Measurements from ENCODE around the gene SRPK1.
A peak's percentile ranks its signal among the peaks of the same experiment; 100 is the strongest.
"Not testable (repeated sequence)": the region's sequence is repeated elsewhere in the genome, so short reads cannot be mapped to it uniquely, and the experiment has no call there.

The SRPK1 gene

DNA sequence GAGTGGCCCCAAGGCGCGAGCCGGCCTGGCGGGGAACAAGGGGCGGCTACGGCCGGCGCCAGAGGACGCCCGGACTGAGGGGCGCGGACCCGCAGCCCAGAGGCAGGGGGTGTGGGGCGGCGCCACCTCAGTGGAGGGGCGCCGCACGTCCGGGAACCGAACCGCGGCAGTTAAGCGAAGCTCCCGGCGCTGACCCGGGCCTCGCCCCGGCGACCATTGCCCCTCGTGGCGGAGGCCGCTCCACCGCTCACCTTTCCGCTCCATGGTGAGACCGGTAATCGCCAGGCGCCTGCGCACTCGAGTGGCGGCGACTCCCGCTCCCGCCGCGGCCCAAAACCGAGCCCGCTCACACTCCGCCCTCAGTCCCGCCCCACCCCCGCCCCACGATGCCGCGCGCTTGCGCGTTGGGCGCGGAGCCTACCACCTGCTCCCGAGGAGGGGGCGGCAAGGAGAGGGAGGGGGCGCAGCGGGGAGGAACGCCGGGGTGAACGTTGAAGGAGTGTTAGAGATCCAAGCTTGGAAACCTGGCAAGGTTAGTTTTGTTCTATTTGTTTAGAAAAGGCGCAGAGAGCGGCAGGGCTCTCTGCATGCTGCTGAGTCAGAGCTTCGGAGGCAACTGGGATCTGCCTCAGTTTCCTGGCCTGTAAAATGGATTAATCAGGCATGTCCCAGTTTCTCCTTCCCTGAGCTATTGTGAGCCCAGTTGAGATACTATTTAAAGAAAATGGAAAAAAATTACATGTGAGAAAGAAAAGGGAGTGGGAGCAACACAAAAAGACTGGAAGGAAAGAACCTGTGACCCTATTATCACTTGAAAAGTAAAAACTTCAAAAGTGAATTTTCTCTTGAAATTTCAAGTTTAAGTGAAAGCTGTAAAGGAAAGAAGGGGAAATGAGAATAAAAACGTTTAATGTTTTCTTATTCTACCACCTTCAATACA lies at the start of gene SRPK1:
Gene SRPK1 (minus strand): TSS at position 306 of the 940 bp plus-strand sequence. CDS start 42 bp downstream, at position 264.
- DNase-seq, result peak; percentile 95

DNA sequence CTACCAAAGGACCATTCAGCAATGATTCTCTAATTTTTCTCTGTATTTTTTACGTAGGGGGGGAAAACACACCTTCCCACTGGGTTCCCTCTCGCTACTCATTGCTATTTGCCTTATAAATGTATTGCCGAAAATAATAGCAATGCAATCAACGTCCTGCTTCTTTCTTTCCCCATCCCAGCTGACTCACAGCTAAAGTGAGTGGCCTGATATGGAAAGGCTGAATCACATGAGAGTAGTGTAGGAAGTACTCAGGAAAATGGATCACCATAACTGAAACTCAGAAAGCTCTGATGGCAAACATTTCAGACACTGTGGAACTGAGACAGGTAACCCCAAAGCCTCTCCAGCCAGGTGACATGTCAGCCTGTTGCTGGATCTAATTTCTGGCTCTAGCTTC lies 49.3 kb upstream of the SRPK1 start:
- DNase-seq, result no peak

GRCh38 chr6:35969646-35970045 lies 48.7 kb upstream of the SRPK1 start:
- DNase-seq, result no peak

GRCh38 chr6:35968821-35969220 lies 47.9 kb upstream of the SRPK1 start:
- DNase-seq, result no peak

- no peak for DNase-seq
These were observed 46.3 kb upstream of the SRPK1 start for GRCh38 chr6:35967076-35967774.

DNA sequence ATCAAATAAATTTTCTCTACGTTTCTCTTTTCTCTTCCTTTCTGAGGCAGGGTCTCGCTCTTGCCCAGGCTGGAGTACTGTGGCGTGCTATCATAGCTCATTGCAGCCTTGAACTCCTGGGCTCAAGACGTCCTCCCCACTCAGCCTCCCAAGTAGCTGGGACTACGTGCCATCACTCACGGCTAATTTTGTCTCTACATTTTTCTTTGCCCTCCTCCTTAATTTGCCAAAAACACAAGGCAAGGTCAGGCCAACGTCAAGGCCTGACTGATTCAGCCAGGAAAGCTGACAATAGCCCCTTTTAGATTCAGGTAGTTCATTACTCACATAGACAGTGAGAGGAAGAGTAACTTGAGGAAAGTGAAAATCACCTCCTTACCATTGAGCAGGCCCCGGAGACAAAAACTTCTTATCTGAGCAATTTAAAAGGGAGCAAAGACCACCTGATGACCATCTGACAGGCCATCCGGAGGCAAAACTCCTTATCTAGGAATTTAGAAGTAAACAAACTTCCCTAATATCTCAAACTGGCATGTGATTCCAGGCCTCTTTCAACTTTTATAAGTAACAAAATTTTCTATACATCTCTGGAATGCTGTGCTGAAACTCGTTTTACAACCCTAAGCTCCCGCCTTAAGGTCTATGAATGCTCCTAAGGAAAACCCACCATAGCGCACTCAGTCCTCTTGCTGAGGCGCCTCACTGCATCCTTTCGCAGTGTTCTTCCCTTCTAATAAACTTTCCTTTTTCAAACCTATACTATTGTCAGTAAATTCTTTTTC lies 42.1 kb upstream of the SRPK1 start:
- DNase-seq, result no peak

GRCh38 chr6:35960187-35960586 lies 39.3 kb upstream of the SRPK1 start:
- no peak for DNase-seq

GRCh38 chr6:35955970-35956369 lies 35.1 kb upstream of the SRPK1 start:
- peak; percentile 24 for DNase-seq

DNA sequence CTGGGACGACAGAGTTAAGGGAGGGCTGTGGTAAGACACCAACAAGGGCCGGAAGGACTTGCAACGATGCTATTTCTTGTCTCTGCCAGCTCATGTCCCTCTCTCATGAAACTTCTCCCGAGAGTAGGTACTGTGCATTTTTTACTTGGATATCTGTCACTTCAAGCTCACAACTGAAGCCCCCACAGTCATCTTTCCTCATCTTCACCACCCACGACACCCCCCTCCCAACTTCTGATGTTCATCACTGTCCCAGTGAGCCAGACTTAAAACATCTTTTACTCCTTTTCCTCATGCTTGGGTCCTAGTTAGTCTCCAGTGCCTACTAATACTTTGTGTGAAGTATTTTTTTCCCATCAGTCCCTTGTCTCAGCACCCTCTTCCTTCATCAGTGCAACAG lies 34.6 kb upstream of the SRPK1 start:
- no peak for DNase-seq

DNA sequence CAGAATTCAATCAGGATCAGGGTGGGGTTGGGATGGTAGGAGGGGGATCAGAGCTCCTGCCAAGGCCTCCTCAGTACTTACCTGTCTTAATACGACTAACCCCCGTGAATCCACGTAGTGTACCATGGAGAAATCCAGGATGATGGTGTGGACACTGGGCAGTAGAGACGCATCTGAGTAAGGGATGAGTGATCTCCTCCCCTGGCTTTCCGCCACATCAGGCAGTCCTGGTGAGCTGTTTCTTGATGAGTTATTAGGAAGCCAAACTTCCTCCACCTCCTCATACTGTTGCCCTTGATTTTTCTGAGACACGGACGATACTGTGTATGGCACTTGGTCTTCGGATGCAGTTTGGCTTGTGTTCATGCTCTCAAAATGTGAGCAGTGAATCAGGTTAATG lies 34.2 kb upstream of the SRPK1 start:
- no peak for DNase-seq

DNA sequence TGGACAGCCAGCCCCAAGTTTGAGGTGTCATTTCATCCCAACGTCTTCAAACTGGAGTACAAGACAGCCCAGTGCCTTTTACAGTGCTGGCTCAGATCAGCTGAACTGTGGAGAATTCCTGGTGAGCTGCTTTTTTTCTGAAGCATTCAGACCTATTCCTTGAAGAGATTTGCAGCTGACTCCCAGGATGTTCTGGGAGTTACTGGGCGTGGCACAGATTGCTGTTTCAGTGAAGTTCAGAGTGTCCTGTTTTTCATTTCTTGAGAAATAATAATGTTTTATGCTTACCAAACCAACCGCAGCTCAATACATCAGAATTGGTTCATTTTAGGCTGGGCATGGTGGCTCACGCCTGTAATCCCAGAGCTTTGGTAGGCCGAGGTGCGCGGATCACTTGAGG lies 33.4 kb upstream of the SRPK1 start:
- no peak for DNase-seq

GRCh38 chr6:35948725-35949124 lies 27.8 kb upstream of the SRPK1 start:
- peak; percentile 25 for DNase-seq

DNA sequence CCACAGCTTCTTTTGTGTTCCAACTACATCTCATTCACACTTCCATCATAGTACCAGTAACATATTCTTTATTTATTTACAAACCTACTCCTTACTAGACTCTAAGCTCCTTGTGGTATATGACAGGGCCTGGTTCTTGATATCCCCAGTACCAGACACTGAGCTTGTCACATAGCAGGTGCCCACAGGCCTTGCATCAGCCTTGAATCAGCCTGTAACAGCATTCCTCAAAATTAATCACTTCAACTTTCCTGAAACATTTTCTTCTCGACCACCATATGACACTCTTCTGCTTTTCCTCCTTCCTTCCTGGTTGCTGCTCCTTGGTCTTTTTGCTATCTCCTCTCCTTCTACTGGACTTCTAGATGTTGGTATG lies 24.7 kb upstream of the SRPK1 start:
- no peak for DNase-seq

- no peak for DNase-seq
These were observed 22.5 kb upstream of the SRPK1 start for GRCh38 chr6:35943390-35943789.

DNA sequence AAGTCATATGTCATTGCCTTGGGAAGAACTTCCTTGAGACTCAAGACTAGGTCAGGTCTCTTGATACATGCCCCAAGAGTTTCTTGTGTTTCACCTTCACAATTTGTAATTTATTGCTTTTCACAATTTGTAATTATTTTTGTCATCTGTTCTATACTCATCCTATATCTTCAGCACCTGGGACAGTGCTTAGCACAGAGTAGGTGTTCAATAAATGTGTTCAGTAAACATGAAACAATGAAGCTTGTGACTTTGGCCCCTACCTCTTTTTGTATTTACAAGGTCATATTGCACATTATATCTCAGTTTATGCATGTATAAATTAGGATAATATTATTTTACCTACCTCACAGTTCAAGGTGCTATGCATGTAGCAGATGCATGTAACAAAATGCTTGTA lies 21.5 kb upstream of the SRPK1 start:
- DNase-seq, result no peak

DNA sequence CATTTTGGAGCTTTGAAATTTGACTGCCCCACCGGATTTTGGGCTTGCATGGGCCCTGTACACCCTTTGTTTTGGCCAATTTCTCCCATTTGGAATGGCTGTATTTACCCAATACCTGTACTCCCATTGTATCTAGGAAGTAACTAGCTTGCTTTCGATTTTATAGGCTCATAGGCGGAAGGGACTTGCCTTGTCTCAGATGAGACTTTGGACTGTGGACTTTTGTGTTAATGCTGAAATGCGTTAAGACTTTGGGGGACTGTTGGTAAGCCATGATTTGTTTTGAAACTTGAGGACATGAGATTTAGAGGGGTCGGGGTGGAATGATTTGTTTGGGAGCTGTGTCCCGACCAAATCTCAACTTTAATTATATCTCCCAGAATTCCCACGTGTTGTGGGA lies 20.3 kb upstream of the SRPK1 start:
- DNase-seq, result not testable (repeated sequence)

- DNase-seq, result not testable (repeated sequence)
These were observed 19.1 kb upstream of the SRPK1 start for GRCh38 chr6:35940014-35940413.

DNA sequence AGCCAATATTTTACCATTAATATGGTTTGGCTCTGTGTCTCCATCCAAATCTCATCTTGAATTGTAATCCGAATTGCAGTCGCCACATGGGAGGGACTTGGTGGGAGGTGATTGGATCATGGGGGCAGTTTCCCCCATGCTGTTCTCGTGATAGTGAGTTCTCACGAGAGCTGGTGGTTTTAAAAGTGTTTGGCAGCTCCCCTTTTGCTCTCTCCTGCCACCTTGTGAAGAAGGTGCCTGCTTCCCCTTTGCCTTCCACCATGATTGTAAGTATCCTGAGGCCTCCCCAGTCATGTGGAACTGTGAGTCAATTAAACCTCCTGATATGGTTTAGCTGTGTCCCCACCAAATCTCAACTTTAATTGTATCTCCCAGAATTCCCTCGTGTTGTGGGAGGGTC lies 18.4 kb upstream of the SRPK1 start:
- not testable (repeated sequence) for DNase-seq

DNA sequence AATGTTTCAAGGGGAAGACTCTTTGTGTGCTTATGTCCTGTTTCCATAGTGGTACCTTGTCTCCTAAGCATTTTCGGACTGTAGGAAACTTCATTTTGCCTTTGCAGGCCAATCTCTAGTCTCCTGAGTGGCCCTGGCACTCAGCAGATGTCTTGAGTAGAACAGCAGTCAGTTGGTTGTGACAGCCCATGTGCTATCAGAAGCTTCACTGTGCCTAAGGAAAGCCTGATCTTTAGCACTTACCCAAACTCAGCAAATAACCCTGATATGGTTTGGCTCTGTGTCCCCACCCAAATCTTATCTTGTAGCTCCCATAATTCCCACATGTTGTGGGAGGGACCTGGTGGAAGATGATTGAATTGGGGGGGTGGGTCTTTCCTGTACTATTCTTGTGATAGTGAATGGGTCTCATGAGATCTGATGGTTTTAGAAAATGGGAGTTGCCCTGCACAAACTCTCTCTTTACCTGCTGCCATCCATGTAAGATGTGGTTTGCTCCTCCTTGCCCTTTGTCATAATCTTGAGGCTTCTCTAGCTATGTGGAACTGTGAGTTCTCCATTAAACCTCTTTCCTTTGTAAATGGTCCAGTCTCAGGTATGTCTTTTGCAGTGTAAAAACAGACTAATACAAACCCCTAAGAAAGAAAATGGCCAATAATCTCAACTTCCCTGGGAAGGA lies 15.9 kb upstream of the SRPK1 start:
- DNase-seq, result no peak

GRCh38 chr6:35935469-35935868 lies 14.6 kb upstream of the SRPK1 start:
- no peak for DNase-seq

DNA sequence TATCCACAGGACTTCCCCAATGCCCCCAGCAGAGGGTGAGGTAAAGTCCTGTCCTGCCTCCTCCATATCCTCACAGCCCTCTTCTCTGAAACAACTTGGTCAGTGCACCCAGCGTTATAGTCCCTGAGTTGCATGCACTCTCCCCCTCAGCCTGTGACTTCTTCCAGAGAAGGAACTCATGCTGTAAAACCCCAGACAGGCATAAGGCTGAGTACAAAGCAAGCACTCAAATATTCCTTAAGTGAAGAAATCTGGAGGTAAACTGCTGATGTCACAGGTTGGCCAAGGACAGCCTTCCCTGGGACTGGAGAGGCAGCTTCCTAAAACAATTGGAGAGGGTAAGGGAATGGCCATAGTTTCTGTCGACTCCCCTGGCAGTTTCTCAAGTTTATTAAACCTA lies 12.9 kb upstream of the SRPK1 start:
- no peak for DNase-seq

GRCh38 chr6:35931873-35932272 lies 11.0 kb upstream of the SRPK1 start:
- not testable (repeated sequence) for DNase-seq

GRCh38 chr6:35931120-35931561 lies 10.2 kb upstream of the SRPK1 start:
- no peak for DNase-seq
